Measurements from ENCODE around the gene DOCK4. TPM values are rescaled to one million over a fixed set of nuclear protein-coding genes. Genes with fewer than 3 reads are reported as not detected.

The DOCK4 gene
- total RNA-seq, 1 donor from 2014 or later: 4.5 TPM

DNA sequence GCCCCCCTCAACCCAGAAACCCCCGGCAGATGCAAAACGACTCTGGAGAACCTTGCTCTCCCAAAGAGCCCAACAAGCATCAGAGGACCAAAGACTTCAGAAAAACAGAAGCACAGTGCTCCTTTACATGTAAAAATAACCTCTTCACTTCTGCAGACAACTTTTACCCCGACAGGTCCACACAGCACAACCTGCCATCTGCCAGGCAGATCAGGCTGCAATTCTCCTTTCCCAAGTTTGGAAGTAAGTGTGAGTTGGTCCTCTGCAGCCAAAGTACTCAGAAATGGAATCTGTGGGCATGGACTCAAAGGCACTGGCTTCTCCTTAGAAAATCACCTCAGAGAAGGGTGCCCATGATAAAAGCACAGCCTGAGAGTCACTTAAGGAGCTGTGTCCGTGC, 26.0 kb downstream of the DOCK4 start:
- Histone ChIP-seq H3K27me3 (ENCODE audit: control insufficient read depth, insufficient read depth, low read length) (no peaks in the 10 kb centered on the region), H3K4me3 (ENCODE audit: low read depth, low read length) (no peak overlapping the region), H3K36me3 (ENCODE audit: control insufficient read depth, insufficient read depth, low read length) (no peaks in the 10 kb centered on the region)
- no peak for FAIRE-seq
- DNase-seq (ENCODE audit: low read depth): no peak
- TF ChIP-seq, protein P1, sequence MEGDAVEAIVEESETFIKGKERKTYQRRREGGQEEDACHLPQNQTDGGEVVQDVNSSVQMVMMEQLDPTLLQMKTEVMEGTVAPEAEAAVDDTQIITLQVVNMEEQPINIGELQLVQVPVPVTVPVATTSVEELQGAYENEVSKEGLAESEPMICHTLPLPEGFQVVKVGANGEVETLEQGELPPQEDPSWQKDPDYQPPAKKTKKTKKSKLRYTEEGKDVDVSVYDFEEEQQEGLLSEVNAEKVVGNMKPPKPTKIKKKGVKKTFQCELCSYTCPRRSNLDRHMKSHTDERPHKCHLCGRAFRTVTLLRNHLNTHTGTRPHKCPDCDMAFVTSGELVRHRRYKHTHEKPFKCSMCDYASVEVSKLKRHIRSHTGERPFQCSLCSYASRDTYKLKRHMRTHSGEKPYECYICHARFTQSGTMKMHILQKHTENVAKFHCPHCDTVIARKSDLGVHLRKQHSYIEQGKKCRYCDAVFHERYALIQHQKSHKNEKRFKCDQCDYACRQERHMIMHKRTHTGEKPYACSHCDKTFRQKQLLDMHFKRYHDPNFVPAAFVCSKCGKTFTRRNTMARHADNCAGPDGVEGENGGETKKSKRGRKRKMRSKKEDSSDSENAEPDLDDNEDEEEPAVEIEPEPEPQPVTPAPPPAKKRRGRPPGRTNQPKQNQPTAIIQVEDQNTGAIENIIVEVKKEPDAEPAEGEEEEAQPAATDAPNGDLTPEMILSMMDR (IDR thresholded peaks at IDR 0.05; ENCODE audit: insufficient read depth, low read length, severe bottlenecking): no peak

DNA sequence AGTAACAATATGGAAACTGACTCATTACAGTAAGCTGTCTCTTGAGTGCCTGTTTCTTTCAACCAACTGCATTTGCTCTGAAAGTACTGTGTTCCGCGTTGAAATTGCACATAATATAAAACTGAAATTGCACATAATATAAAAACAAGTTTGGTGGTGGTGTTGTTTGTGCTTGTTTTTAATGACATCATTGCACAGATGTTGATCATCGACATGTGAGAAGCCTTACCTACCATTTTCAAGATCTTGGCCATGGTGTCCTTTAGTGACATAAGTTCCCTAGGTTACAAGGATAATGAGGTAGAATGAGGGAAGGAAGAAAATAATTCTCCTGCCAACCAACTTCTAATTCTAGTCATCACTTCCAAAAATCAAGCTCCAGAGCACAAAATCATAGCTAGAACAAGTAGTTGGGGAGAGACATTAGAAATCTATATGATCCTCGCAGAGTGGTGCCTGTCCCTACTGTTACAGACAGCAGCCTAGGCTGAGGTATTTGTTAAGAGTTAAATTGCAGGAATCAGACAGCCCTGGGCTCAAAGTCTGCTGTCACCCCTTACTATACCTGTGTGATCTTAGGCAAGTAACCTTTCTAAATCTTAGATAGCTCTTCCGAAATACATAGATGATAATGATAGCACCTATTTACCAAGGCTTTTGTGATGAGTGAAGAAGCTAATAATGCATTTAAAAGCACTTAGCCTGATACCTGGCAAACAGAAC, 29.3 kb downstream of the DOCK4 start:
- Histone ChIP-seq H3K36me3 (ENCODE audit: control insufficient read depth, insufficient read depth, low read length) (no peaks in the 10 kb centered on the region), H3K4me3 (ENCODE audit: low read depth, low read length) (no peak overlapping the region), H3K27me3 (ENCODE audit: control insufficient read depth, insufficient read depth, low read length) (no peaks in the 10 kb centered on the region)
- FAIRE-seq (no peak), DNase-seq (ENCODE audit: low read depth) (no peak)
- TF ChIP-seq, protein P1 (IDR thresholded peaks at IDR 0.05; ENCODE audit: insufficient read depth, low read length, severe bottlenecking): no peak

DNA sequence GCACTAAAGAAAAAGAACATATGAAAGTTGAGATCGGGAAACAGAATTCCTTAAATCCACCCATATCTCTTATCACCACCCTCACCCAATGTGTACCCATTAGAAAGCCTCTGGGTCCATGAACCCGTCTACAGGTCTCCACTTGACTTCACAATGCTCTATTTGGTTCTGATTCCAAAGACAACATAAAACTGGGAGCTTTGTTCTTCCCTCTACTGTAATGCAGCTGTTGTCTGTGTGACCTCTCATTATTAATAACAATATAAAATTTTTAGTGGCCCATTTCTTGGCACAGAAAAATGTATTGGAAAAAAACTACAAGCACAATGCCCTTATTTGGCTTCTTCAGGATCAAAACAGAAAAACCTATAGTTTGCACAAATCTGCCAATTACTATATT, 30.0 kb downstream of the DOCK4 start:
- TF ChIP-seq, protein P1 (IDR thresholded peaks at IDR 0.05; ENCODE audit: insufficient read depth, low read length, severe bottlenecking): no peak
- Histone ChIP-seq H3K4me3 (ENCODE audit: low read depth, low read length) (no peak overlapping the region), H3K27me3 (ENCODE audit: control insufficient read depth, insufficient read depth, low read length) (no peaks in the 10 kb centered on the region), H3K36me3 (ENCODE audit: control insufficient read depth, insufficient read depth, low read length) (no peaks in the 10 kb centered on the region)
- DNase-seq (ENCODE audit: low read depth) (no peak), FAIRE-seq (no peak)

DNA sequence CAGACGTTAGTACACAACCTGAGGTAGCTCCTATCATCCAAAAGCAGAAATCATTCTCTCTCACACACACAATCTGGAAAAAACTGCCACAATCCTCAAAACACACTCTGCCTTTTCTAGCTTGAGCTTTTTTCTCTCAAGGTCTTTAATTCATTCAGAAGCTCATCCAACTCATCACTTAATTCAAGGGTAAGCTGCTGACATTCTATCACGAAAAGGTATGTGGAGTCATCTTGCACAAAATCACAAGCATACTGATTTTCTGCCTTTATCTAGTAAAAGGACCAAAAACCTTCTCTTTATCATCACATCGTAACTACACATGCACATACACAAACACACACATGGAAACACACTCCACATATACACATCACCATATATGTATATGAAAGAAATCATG, 32.0 kb downstream of the DOCK4 start:
- Histone ChIP-seq H3K4me3 (ENCODE audit: low read depth, low read length) (no peak overlapping the region), H3K36me3 (ENCODE audit: control insufficient read depth, insufficient read depth, low read length) (no peaks in the 10 kb centered on the region), H3K27me3 (ENCODE audit: control insufficient read depth, insufficient read depth, low read length) (no peaks in the 10 kb centered on the region)
- DNase-seq (ENCODE audit: low read depth) (no peak), FAIRE-seq (no peak)
- TF ChIP-seq, protein P1 (IDR thresholded peaks at IDR 0.05; ENCODE audit: insufficient read depth, low read length, severe bottlenecking): no peak

DNA sequence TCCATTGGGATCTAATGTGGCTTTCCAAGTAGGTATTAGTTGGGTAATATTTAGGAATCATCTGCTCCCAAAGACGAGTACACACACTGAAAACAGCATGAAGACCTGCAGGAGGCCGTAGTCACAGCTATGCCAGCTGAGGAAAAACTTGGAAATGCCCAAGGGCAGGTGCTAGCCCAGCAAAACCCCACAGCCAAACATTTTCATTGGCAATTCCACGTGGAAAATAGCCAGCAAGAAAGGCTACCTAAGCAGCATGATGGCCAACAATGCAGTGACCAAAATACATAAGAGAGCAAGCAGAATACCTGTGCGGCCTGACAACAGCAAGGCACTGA, 32.7 kb downstream of the DOCK4 start:
- no peak for FAIRE-seq
- H3K36me3 ChIP-seq (ENCODE audit: control insufficient read depth, insufficient read depth, low read length): no peaks in the 10 kb centered on the region
- H3K4me3 ChIP-seq (ENCODE audit: low read depth, low read length): no peak overlapping the region
- DNase-seq (ENCODE audit: low read depth): no peak
- no peaks in the 10 kb centered on the region for H3K27me3 ChIP-seq (ENCODE audit: control insufficient read depth, insufficient read depth, low read length)
- TF ChIP-seq, protein P1 (IDR thresholded peaks at IDR 0.05; ENCODE audit: insufficient read depth, low read length, severe bottlenecking): no peak
